ENCODE data around the gene PGLYRP4.

Gene PGLYRP4, protein sequence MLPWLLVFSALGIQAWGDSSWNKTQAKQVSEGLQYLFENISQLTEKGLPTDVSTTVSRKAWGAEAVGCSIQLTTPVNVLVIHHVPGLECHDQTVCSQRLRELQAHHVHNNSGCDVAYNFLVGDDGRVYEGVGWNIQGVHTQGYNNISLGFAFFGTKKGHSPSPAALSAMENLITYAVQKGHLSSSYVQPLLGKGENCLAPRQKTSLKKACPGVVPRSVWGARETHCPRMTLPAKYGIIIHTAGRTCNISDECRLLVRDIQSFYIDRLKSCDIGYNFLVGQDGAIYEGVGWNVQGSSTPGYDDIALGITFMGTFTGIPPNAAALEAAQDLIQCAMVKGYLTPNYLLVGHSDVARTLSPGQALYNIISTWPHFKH

GRCh38 chr1:153348511-153349362 lies at the start of gene PGLYRP4:
Gene PGLYRP4 (minus strand): TSS chr1:153348841. CDS start chr1:153347932, 909 bp downstream.
- DNase-seq = no peak

DNA sequence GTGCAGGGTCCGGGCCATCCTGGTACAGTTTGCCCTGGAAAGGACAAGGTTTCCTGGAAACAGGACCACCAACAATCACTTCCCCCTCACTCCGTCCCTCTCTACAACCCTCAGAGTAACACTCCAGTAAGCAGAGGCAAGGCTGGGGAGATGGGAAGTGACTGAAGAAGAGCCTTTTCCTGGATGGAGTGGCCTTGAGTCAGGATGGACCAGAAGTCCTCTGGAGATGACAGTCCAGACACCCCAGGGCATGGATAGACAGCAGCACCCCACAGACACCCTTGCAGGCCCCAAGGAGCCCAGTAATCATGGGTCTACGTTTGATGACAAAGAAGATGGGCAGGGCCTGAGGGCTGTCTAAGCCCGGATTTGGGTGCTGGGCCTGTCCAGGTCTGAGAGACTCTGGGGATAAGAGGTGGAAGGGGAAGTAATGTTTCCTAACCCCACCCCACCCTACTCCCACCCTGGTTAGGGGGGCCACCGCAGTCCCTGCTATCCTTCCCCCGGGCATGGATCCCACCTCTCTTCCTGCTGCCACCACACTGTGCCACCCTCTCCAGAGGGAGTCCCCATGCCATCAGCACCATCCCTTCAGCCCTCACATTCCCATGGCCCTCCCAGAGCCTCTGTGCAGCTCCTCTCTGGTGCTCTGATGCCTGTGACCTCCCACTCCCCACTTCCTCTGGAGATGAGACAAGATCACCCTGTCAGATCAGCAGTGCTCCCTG lies 49.4 kb upstream of the PGLYRP4 start:
- no peak for DNase-seq

GRCh38 chr1:153397051-153397923 lies 48.6 kb upstream of the PGLYRP4 start:
- DNase-seq = no peak

GRCh38 chr1:153396461-153396860 lies 47.8 kb upstream of the PGLYRP4 start:
- DNase-seq = no peak

DNA sequence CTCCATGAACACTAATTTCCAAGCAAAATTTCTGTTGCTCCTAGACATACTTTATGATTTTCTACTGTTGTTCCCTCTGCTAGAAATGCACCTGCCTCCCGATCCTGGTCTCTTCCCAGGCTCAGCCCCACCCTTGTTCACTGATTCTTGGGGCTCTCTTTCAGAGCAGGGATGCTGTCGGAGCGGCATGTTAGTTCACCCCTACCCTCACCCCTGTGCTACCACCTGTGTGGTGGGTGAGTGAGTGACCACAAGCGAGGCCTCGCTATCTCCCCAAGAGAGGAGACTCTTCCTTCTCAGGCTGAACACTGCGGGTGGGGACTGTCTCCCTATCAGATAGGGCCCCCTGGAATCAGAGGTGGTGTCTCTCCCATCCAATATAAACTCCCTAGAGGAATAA lies 47.1 kb upstream of the PGLYRP4 start:
- no peak for DNase-seq

GRCh38 chr1:153395136-153395685 lies 46.6 kb upstream of the PGLYRP4 start:
- no peak for DNase-seq

- no peak for DNase-seq
These were observed 45.8 kb upstream of the PGLYRP4 start for GRCh38 chr1:153394391-153394790.

- no peak for DNase-seq
These were observed 45.3 kb upstream of the PGLYRP4 start for GRCh38 chr1:153393926-153394325.

DNA sequence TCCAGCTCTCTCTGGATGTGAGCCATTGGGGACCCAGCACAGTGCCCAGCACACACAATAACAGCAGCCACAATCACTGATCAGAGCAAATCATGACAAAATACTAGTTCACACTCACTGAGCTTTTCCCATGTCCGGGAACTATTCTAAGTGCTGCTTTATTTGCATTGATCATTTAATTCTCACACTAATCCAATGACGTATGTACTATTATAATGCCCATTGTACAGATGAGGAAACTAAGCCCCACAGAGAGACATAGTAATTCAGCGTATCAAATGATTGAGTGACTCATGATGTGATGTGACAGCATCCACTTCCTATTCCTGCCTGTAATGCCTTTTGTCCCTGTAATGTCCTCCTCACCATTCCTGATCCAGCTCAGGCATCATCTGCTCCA lies 44.2 kb upstream of the PGLYRP4 start:
- DNase-seq = no peak

DNA sequence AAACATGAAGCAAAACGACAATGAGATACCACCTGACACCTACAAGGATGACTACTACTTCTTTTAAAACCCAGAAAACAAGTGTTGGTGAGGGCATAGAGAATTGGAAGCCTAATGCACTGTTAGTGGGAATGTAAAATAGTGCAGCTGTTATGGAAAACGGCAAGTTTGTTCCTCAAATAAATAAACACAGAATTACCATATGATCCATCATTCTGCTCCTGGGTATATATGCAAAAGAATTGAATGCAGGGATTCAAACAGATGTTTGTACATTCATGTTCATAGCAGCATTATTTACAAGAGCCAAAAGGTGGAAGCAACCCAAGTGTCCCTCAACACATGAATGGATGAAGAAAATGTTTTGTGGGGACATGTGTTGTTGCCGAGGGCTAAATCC lies 43.6 kb upstream of the PGLYRP4 start:
- no peak for DNase-seq

GRCh38 chr1:153390938-153391710 lies 42.5 kb upstream of the PGLYRP4 start, which contains the start of gene S100A8:
Gene S100A8 (minus strand): TSS chr1:153391073. CDS start chr1:153390535, 538 bp downstream.
- no peak for DNase-seq

GRCh38 chr1:153389973-153390879 lies 41.6 kb upstream of the PGLYRP4 start:
- no peak for DNase-seq

DNA sequence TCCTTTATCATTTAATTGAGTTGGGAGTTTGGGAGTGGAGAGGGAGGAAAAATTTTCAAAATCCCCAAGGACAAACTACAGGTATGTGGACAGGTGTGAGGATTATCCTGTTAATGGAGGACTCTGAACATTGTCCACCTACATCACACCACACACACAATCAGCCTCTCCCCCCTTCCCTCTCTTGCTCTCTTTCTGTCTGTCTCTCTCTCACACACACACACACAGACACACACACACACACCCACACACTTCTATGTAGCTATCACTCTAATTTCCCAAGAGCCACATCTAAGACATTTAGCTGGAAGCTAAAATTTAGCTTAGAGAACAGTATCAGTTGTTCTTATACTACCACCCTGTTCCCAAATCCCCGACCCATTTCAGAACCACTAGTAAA lies 40.8 kb upstream of the PGLYRP4 start:
- DNase-seq = no peak

- DNase-seq = no peak
These were observed 39.1 kb upstream of the PGLYRP4 start for GRCh38 chr1:153387785-153388184.

GRCh38 chr1:153387001-153387400 lies 38.4 kb upstream of the PGLYRP4 start:
- no peak for DNase-seq

DNA sequence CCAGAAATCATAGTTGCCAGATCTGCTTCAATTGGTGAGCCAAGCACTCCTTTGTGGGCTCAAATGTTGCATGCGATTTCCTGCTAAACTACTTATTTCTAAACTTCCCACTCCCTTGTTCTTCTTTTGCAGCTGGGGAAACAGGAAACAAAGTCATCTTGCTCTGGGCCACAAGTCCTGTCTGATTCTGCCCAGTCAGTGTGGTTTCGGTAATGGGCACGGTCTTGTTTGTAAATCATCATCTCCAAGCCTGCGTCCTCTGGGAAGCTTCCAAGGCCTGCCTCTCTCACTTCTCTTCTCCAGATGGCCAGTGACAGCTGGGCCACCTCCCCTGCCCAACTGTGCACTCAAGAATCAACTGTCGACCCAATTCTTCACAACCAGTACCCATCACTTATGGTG lies 37.9 kb upstream of the PGLYRP4 start:
- no peak for DNase-seq

GRCh38 chr1:153384958-153385580 lies 36.4 kb upstream of the PGLYRP4 start:
- DNase-seq = no peak

GRCh38 chr1:153380711-153381110 lies 32.1 kb upstream of the PGLYRP4 start:
- no peak for DNase-seq

GRCh38 chr1:153379591-153379990 lies 30.9 kb upstream of the PGLYRP4 start:
- DNase-seq = no peak

- no peak for DNase-seq
These were observed 26.9 kb upstream of the PGLYRP4 start, which contains the start of gene S100A12 for GRCh38 chr1:153375511-153375910. Gene S100A12 (minus strand): TSS chr1:153375621. CDS start chr1:153374592, 1,029 bp downstream.
